ENCODE measurements around the gene SHH.

SHH gene

GRCh38 chr7:155811895-155812761 lies at the start of gene SHH:
SHH (minus strand) TSS chr7:155812463; CDS start chr7:155812122, 341 bp downstream.
- no peak for DNase-seq

DNA sequence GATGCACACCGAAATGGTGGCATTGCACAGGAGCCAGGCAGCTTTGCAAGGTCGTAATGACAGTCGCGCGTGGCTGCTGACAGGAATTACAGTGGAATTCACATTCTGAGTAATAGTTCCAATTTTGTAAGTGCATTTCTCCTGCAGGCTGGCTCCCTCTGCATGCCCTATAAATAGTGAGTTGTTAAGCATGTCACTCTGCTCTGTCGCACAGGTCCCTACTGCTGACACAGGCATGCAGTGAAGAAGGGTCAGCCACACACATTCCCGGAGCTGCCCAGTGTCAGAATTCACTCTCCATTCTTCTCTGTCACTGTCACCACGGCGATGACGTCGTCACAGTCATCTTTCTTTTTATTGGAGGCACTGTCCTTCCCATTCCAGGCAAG lies 49.2 kb upstream of the SHH start:
- DNase-seq: no peak

DNA sequence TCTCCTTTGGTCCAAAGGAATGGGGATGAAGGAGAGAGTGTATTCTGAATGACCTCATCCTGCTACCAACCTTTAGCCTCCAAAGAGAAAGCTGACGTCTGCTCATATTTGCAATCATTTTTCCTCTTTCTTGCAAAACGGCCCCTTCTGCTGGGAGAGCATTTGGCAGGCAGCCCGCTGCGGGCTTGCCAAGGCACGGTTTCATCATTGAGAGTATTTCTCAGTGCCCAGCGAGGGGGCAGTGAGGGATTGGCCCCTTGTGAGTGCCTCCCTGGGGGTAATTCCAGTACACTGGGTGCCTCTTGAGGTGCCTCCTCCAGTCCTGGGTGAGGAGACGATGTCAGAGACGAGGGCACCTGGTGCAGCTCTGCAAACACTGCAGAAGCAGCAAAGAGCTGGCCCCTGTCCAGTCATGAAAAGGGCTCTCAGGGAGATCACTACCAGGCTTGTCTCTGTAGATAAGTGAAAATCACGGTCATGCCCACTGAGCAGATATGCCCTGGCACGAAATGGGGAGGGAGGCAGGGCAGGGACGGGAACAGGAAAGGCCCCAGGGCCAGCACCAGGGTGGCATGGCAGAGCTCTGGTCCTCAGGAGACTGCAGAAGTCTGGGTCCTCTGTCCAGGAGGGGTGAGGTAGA lies 48.7 kb upstream of the SHH start:
- DNase-seq: no peak

DNA sequence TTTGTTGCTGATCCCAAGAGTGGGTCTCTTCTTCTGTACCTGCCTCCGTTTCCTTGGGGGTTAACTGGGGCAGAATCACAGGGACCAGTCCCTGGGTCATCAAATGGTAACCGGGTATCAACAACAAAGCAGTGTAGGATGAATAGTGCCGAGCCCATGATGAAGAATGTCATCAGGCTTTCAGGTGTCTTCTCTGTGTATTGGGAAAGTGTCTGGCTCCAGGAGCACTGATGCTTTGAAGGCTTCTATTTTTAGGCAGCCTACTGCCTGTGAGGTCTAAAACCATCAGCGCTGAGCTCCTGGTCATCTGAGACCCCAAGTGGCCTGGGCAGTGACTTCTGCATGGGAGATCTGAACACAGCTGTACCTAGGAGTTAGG lies 48.2 kb upstream of the SHH start:
- no peak for DNase-seq

DNA sequence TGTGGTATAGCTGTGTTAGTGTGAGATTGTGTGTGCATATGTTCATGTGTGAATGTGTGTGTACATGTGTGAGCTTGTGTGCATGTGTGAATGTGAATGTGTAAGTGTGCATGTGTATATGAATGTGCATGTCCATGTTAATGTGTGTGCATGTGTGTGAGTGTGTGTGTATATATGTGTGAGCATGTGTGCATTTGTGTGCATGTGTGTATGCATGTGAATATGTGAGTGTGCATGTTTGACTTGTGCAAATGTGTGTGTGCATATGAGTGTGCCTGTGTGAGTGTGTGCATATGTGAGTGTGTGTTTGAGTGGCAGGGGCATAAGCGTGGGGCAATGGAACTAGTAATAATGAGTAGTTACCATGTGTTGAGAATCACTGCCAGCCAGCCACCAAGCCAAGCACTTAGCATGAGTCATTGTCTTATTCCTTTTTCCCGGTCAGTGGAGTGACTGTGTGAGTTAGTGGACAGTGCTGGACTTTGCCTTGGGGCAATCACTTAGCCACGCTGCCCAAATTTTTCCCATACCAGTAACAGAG lies 46.3 kb upstream of the SHH start:
- DNase-seq: no peak

DNA sequence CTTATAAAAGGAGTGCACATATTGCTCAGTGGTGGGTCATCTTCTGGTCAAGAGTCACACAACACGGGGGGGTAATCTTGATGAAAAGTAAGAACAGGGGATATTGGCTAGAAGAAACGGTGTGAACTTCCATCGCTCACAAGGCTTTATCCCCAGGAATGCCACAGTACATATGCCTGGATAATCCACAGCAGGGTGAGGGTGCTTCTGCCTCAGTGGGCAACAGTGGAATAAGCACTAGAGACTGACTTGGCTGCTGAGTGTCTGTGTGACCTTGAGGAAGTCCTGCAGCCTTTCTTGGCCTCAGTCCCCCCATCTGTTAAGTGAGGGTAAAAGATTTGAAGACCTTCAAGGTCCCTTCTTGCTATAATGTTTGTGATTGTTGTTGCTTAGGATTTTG lies 44.9 kb upstream of the SHH start:
- DNase-seq: no peak

- DNase-seq: no peak
Observed at GRCh38 chr7:155856656-155857055, 44.4 kb upstream of the SHH start.

DNA sequence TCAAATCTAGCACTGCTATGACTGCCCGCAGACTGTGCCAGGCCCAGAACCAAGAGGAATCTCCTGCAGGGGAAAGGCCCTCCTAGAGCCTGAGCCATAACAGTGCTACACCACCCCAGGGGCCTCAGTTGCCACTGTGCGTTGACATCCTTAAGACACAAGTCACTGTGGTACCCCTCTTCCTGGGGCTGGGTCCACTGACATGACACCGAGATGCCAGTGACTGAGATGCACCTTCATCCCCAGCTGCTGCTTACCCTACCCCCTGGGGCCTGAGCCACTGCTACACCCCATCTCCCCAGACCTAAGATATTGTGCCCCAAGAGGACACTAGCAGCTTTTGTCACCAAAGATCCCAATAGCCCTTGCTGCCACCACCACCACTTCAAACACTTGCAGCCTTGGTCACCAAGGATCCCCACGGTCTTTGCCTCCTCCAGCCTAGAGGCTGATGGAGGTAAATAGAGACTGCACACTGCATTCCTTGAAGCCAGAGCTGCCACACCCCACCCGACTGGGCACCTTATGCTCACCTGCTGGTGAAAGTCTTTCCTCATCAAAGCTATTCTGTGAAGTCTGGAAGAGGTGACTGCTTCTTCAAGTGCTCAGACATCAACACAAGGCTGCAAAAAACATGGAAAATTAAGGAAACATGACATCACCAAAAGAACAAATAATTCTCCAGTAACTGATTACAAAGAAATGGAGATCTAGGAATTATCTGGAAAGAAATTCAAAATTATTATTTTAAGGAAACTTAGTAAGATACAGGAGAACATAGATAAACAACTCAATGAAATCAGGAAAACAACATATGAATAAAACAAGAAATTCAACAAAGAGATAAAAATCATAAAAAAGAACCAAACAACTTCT lies 40.4 kb upstream of the SHH start:
- DNase-seq: no peak

GRCh38 chr7:155851892-155852291 lies 39.6 kb upstream of the SHH start:
- no peak for DNase-seq

DNA sequence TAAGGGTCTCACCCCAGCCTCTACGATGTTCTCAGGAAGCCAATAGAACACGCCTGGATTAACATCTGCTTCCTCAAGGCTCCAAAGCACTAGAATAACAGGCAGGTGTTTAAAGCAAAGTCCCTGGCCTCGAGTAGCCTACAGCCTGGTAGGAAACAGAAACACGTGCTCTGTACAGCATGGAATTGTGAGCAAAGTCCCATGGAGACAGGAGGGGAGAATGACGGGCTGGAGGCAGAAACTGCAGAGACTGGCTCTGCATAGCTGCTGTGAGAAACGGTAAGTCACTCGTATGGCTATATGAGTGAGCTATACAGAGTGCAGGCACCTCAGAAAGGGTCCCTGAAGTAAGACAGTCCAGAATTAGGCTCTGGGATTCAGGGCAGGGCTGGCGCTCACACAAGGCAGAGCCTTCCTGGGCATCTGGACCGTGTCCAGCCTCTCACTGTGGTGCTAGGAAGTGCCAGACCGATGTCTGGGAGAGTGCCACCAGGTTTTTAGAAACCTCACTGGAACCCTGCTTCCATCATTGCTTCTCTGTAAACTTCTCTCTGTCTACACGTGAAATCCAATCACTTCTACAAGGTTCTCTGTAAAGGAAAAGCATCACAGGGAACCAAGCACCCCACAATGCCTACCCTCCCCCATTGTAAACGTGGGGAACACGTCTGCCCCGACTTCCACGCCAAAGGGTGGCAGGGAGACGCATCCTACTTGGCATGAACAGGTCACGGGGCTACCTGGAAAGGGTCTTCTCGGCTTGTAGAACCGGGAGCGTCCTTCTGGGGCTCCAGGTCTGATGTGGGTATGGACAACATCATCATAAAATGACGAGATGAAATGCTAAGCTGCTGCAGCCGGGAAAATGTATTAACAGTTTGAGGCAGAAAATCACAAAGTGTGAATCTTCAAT lies 38.8 kb upstream of the SHH start:
- DNase-seq: no peak

DNA sequence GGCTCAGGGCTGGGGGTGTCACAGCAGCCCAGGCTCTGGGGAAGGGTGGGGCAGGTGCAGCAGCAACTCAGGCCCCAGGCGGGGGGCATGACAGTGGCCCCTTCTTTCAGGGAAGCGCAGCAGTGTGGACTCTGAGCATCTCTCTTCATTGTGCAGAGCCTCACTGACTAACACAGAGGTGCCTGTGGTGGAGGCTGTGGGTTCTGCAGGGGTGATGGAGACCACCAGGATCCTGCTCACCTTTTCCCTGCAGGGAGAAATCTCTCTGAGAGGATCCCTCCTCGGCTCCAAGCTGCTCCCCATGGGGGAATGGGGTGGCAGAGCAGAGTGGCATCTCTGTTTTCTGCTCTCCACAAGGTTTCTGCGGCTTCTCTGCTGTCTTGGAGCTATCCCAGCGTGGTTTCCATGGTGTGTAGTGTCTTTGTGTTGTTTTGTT lies 37.8 kb upstream of the SHH start:
- no peak for DNase-seq

DNA sequence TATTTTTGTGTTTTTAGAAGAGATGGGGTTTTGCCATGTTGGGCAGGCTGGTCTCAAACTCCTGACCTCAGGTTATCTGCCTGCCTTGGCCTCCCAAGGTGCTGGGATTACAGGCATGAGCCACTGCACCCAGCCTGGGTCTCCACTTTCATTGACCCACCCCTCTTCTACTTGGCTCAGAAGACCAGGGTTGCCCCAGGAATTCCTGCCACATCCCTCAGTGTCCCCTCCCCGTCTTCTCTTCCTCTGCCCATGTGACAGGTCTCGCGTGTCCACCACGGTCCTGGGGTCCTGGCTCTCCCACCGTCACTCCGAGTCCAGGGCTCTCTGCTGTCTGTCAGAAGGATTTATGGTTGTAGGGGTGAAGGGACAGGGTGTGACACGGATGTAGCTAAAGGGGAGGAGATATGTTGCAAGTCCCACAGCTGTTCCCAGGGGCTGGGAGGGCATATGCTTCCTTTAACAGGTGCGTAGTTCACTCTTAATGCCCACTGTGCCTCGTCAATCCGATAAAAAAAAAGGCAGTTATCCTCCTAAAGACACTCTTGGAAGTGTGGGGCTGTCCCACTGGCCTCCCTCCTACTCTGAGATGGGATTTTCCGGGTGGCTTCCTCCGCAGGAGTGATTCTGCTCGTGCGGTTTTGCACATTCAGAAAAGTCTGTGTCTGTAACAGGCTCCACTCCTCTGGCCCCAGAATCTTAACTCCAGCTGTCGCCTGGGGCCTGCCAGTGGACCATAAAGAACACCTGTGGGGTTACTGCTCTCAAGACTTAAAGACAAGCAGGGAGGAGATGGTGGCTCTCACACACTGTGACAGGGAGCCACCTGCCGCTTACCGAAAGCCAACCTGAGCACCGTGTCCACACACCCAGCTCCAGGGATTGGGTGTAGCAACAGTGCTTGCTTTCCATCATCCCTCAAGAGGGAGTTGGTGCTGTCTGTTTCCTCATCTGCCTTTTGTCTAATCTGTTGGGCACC lies 36.7 kb upstream of the SHH start:
- no peak for DNase-seq

- DNase-seq: no peak
Observed at GRCh38 chr7:155847821-155848435, 35.7 kb upstream of the SHH start.

GRCh38 chr7:155846936-155847335 lies 34.7 kb upstream of the SHH start:
- DNase-seq: no peak

- no peak for DNase-seq
Observed at GRCh38 chr7:155846156-155846555, 33.9 kb upstream of the SHH start.

DNA sequence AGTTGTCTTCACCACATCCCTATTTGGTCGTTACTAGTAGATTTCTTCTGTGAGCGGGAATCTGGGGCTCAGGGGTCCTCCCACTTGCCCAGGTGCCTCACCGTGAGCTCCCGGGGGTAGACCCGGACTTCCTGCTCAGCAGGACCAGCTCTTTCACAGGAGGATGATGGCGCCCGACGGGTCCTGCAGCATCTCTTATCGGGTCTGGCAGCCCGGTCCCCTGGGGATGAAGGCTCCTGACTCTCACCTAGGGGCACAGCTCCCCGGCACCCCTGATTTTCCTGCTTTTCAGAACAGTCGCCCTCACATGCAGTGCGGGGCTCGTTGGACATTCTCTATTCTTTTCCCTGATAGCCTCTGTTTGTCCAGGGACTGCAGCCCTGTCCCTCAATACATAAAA lies 33.0 kb upstream of the SHH start:
- no peak for DNase-seq

DNA sequence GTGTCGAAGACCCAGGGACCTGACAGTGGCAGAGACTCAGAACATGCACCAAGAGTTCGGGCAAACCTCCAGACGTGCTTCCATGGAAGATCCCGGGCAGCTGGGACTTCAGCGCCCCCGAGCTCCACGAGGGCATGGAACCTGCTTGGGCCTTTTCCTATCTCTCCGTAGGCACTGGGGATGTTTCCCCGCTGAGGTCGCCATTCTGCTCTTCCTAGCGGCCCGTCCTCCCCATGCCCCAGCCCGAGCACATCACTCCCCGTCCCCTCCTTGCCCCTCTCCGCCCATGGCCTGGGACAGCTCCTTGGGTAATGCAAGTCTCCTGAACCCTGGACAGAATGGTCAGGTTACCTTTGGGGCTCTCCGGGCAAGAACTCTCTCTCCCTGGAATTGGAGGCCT lies 32.3 kb upstream of the SHH start:
- DNase-seq: no peak

DNA sequence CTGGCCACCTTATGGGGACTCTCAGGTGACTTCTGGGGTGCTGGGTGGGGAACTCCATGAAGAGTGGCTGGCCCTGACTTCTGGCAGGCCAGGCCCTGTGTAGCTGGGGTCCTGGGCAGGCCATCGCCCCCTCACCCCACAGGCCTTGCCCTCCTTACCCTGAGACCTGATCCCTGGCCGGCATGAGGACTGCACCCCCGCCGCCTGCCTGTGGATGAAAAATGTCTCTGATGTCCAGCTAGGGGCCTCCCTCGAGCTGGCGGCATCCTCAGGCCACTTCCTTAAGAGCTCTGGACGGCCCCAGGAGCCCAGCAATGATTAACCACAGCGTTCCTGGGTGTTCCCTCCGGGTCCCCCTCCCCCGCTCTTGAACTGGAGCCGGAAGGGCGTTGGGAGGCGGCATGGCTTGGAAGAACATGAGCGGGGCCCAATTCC lies 31.8 kb upstream of the SHH start:
- no peak for DNase-seq

GRCh38 chr7:155843426-155844018 lies 31.3 kb upstream of the SHH start:
- DNase-seq: no peak

Measured in KG1 (cell line).